Stimulated activated CD8-positive, alpha-beta memory T cell treated with anti-CD3 and anti-CD28 coated beads, Interleukin-12 subunit alpha, Interleukin-12 subunit beta, amount 100 ng/mL, for 4 hours (primary cell): ENCODE results near the gene SECTM1.

Experiments
- DNase-seq: peaks from one replicate; pipeline ENCODE4 v3.0.0-alpha.2; 2020; ENCODE audit warnings: low read depth

The SECTM1 gene

GRCh38 chr17:82298538-82299421 is 34.8 kb downstream of the SECTM1 start:
- DNase-seq: no peak

GRCh38 chr17:82297714-82298537 is 35.6 kb downstream of the SECTM1 start:
- DNase-seq: peak; percentile 82

- peak; percentile 75 for DNase-seq
Observed at GRCh38 chr17:82297280-82297713, 36.3 kb downstream of the SECTM1 start.

GRCh38 chr17:82296511-82297279 is 36.9 kb downstream of the SECTM1 start:
- no peak for DNase-seq

GRCh38 chr17:82295472-82295814 is 38.1 kb downstream of the SECTM1 start:
- no peak for DNase-seq

- DNase-seq: no peak
Observed at GRCh38 chr17:82294064-82294773, 39.3 kb downstream of the SECTM1 start.

GRCh38 chr17:82292251-82293154 is 41.1 kb downstream of the SECTM1 start:
- DNase-seq: peak; percentile 82

- no peak for DNase-seq
Observed at GRCh38 chr17:82291582-82292250, 41.9 kb downstream of the SECTM1 start.

GRCh38 chr17:82287868-82288801 is 45.4 kb downstream of the SECTM1 start:
- no peak for DNase-seq

GRCh38 chr17:82287013-82287867 is 46.3 kb downstream of the SECTM1 start:
- DNase-seq: no peak

- DNase-seq: no peak
Observed at GRCh38 chr17:82285141-82285540, 48.4 kb downstream of the SECTM1 start.

- DNase-seq: peak; percentile 43
Observed at GRCh38 chr17:82283208-82283749, 50.3 kb downstream of the SECTM1 start.

GRCh38 chr17:82282239-82283207 is 51.0 kb downstream of the SECTM1 start:
- no peak for DNase-seq

- peak; percentile 43 for DNase-seq
Observed at GRCh38 chr17:82281502-82282238, 51.9 kb downstream of the SECTM1 start.

- DNase-seq: no peak
Observed at GRCh38 chr17:82281076-82281475, 52.5 kb downstream of the SECTM1 start.

- DNase-seq: no peak
Observed at GRCh38 chr17:82280537-82280936, 53.0 kb downstream of the SECTM1 start.
